Ishikawa (cell line): ENCODE results near the gene LYRM2.

Source experiments
- CREB1 ChIP-seq: IDR thresholded peaks from 2 replicates; pipeline ENCODE4 v1.6.1; 2012; ENCODE audit warnings: low read depth
- EP300 ChIP-seq: IDR thresholded peaks from 2 replicates; pipeline ENCODE4 v1.6.1; 2012; ENCODE audit warnings: borderline replicate concordance
- NFIC ChIP-seq: IDR thresholded peaks from 2 replicates; pipeline ENCODE4 v1.6.1; 2012
- RAD21 ChIP-seq: IDR thresholded peaks from 2 replicates; pipeline ENCODE4 v1.6.1; 2012; ENCODE audit warnings: low read depth
- REST ChIP-seq: IDR thresholded peaks from 2 replicates; pipeline ENCODE4 v1.6.1; 2012; ENCODE audit warnings: low read depth, mild to moderate bottlenecking
- TAF1 ChIP-seq: IDR thresholded peaks from 2 replicates; pipeline ENCODE4 v1.6.1; 2012; ENCODE audit warnings: low read depth, mild to moderate bottlenecking

DNA sequence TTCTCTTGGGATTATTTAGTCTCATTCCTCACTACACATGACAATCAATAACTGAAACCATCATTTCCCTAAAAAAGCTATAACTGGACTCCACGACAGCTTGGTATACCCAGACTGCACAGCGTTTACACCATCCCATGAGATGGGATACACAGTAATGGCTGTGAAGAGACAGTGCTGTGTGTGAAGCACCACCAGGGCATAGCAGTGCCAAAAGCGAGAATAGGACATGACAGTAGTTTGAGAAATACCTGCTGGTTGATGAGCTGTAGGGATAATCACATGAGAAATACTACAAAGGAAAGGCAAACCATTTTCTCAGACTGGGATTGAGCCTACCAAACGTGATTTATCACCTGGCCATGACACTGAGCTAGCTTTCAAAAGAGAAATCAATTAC lies 22.4 kb upstream of the LYRM2 start:
- TF ChIP-seq CREB1 (no peak), RAD21 (no peak), REST (no peak), NFIC (no peak), TAF1 (no peak), EP300 (no peak)
